NCI-H748 (cell line): ENCODE data around the gene GNL3L.
A peak's percentile ranks its signal among the peaks of the same experiment; 100 is the strongest.
"Not testable (repeated sequence)": the region's sequence is repeated elsewhere in the genome, so short reads cannot be mapped to it uniquely, and the experiment has no call there.

ENCODE experiments used
- DNase-seq: peaks from one replicate; lab custom pipeline; 2025; ENCODE audit not compliant: unreplicated experiment; lab: John Stamatoyannopoulos, UW

Gene GNL3L, protein sequence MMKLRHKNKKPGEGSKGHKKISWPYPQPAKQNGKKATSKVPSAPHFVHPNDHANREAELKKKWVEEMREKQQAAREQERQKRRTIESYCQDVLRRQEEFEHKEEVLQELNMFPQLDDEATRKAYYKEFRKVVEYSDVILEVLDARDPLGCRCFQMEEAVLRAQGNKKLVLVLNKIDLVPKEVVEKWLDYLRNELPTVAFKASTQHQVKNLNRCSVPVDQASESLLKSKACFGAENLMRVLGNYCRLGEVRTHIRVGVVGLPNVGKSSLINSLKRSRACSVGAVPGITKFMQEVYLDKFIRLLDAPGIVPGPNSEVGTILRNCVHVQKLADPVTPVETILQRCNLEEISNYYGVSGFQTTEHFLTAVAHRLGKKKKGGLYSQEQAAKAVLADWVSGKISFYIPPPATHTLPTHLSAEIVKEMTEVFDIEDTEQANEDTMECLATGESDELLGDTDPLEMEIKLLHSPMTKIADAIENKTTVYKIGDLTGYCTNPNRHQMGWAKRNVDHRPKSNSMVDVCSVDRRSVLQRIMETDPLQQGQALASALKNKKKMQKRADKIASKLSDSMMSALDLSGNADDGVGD

DNA sequence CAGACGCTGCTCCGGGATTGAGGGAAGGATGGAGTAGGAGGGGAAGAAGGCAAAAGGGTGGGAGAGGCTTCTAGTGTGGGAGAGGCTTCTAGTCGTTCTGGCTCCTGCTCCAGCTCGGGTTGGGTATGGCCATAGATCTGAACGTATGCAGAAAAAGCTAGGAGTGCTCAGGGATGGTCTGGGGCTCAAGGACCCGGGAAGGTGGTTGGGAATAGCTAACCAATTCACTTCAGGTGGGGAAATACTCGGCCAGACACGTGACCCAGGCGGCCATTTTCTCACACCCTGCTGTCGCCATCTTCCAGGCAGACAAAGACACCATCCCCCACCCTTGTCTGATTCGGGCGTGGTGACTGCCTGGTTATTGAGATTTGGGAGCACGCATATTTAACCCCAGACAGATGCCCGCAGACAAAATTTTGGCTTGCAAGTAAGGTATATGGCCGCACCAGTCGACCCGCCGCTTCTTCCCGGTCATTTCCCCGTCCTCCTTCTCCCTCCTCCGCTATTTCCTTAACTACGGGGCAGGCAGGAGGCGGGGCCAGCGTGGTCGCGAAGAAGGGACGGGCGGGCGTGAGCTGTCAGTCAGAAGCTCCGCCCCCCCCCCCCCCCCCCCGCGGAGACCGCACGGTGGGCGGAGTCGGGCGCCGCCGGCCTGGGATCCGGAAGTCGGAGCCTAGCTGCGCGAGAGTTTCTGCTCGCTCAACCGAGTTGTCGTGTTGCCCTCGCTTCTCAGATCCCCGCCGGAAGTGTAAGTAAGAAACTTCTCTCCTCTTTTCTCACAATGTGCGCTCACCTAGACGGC lies at the start of gene GNL3L:
Gene GNL3L, plus strand, starts transcription at position 668 of the 805 bp plus-strand sequence. CDS start 2,348 bp downstream, outside the sequence.
- DNase-seq, result peak; percentile 89

DNA sequence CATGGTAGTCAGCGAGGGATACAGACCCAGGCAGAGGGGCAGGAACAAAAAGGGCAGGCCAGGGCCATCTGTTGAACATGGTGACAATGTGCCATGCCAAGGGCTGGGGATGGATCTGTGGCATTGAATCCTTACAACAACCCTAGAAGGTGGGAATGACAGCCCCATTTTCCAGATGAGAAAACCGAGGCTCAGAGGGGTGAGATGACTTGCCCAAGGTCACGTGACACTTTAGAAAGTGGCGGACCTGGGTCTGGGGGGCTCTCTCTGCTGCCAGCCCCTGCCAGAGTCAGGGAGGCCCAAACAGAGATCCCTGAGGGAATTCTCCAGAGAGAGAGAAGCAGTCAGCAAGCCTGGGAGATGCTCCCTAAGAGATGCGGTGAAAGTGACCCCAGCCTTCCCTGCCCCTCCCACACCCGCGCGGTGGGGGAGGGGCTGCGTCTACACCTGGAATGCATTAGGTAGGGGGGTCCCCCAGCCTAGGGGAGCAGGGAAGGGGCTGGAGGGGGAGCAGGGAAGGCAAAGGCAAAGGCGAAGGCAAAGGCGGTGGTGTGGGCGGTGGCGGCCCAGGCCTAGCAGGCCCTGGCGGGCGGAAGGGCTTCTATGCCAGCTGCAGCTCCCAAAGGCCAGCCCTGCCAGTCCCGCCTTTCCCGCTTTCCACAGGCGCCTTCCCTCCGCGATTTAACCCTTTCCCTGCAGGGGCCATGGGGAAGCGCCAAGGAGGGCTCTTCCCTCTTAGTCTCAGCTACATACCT lies 47.0 kb upstream of the GNL3L start:
- DNase-seq, result no peak

DNA sequence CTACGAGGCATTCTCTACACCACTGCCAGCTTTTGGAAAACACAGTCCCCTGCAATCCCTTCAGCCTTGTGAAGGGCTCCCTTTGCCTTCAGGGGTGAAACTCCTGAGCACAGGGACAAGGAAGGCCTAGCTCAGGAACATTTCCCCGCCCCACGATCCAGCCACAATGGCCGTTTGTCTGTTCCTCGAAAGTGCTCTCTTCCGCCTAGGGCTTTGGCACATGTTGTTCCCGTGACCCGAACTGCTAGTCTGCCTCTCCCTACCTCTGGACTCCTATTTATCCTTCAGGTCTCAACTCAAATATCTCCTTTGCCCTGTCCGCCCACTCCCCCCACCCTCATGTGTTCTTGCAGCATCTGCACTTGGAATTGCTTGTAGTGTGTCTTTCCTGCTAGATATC lies 46.1 kb upstream of the GNL3L start:
- no peak for DNase-seq

DNA sequence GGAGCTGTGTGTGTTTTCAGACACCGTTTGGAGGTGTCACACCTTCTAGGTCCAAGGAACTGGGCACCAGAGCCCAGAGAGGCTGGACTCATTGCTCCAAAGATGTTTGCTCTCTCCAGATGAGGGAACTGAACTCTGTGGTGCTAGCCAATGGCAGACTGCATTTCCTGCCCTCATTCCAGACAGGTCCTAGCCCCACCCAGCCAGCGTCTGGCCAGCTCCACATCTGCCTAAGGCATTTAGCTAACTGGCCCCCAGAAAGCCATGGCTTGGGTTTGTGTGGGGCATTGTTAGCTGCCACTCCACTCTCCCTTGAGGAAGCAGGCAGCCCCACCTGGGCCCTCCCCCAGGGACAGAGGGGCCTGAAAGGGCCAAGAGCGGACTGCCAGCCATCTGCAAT lies 45.4 kb upstream of the GNL3L start:
- DNase-seq, result no peak

DNA sequence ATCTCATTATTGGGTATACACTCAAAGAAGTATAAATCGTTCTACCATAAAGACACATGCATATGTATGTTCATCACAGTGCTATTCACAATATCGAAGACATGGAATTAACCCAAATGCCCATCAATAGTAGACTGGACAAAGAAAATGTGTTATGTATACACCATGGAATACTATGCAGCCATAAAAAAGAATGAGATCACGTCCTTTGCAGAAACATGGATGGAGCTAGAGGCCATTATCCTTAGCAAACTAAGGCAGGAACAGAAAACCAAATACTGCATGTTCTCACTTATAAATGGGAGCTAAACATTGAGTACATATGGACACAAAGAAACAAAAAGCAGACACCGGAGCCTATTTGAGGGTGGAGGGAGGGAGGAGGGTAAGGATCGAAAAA lies 40.2 kb upstream of the GNL3L start:
- DNase-seq, result not testable (repeated sequence)

DNA sequence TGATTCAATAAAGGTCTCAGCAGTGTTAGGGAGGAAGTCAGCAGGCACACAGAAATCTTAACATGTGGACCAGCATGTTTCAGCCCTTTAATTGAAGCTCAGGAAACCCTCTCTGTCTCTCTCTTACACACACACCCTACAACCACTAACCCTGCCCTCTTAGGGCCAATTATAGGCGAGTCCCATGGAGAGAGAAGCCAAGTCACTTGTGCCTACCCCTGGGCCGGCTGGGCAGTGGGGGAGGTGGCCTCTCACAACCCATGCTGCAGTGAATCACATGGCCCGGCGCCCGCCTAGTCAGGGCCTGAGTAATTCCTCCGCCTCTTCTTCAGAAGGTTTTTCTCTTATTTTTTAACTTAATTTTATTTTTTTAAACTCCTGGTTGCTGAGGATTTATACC lies 37.7 kb upstream of the GNL3L start:
- no peak for DNase-seq

DNA sequence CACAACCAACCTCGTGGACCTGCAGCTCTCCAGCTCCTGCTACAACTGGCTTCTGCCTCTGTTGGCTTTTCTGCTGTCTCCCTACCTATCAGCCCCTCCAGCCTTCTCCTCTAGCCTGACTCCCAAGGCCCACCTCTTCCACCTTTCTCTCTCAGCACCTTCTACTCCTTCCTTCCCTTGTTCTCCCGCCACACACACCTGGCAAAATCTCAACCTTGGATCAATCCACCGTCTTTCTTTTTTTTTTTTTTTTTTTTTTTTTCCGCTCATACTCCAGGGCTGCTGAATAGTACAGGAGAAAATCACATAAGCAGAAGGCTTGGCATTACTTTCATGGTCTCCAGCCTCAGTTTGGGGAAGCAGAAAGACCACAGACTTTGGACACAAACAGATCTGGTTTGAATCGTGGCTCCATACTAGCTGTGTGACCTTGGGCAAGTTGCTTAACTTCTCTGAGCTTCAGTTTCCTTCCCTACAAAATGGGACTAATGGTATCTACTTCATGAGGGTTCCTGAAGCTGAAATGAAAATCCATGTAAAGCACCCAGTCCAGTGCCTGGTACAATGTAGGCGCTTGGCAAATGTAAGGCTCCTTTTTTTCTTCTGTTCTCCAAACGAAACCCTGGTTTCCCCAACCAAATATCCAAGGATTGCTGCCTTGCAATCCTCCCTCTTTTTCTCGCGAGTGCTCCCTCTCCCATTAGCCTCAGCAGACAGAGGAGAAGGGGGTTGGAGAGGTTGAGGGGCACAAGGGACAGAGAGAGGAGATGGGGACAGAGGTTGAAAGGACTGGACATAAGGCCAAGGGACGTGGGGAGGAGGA lies 35.6 kb upstream of the GNL3L start:
- no peak for DNase-seq

DNA sequence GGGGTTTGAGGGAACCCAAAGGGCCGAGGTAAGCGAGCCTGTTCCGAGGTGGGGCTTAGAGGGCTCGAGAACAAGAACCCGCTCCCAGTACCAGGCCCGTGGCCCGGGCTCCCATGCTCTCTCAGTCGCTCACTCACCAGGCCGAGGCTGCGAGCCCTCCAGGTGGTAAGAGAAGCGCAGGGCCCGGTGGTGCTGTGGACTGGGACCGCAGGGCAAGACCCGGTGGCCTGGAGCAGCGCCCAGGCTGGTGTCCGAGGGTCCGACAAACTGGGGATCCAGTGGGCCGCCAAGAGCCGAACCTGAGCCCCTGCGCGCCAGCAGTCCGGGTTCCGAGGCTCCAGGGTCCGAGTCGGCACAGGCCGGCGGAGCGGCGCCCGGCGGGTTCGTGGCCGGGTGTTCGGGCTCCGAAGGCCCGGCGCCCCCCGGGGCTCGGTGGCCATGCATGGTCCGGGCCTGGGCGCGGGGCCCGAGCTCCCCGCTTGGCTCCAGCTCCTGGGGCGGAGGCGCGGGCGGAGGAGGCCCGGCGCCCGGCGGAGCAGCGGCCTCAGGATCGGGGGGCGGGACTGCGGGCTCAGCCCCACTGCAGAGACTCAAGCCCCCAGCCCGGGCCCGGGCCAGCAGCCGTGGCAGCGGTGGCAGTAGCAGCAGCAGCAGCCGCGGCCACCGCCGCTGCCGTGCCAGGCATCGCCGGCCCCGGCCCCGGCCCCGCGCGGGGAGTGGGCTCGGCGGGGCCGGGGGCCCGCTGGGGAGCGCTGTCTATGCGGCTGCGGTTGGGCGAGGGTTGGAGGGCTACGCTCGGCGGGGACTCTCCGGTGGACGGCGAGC lies 34.8 kb upstream of the GNL3L start:
- peak; percentile 45 for DNase-seq

DNA sequence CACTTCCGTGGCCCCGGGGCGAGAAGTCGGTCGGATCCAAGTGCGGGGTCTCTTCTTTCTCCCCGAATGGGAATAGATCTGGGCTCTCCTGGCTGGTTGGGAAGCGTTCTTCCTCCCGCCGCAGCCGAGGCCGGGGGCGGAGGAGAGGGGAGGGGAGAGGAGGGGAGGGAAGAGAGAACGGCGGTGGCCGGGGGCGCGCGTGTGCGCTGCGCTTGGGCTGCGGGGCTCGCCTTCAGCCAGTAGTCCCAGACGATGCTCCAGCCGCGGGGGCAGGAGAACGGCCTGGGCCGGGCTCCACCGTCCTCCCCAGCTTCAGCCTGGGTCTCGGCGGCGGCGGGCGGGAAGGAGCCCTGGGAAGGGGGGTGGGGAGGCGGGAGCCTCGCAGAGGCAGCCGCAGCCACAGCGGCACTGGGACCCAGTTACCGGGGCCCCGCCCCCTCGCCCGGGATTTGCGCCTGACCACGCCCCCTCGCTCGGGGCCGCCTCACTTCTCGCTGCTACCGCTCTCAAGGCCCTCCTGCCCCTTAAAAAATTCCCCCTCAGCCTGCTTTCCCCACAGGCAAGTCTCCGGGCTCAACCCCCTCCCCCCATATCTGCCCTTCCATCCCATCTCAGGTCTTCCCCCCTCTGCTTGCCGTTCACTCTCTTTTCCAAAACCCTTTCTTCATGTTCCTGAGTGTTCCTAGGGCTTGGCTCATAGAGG lies 34.1 kb upstream of the GNL3L start, which contains the start of gene FGD1:
Gene FGD1, minus strand, starts transcription at position 421 of the 703 bp plus-strand sequence. CDS start 802 bp downstream, outside the sequence.
- DNase-seq, result peak; percentile 81

DNA sequence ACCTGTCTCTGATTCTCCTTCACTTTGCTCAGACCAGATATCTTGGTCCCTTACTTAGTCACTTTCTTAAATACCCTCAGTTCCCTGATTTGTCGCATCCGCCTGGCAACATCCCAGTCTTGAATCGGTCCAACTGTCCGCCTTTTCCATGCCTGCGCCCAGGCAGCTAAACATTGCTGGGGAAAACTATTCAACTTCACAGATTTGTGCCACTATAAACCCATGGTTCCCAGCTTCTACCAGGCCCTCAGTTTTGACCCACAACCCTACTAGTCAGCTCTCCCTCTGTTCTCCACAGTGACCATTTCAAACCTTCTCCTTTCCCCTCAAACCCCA lies 33.5 kb upstream of the GNL3L start:
- no peak for DNase-seq

DNA sequence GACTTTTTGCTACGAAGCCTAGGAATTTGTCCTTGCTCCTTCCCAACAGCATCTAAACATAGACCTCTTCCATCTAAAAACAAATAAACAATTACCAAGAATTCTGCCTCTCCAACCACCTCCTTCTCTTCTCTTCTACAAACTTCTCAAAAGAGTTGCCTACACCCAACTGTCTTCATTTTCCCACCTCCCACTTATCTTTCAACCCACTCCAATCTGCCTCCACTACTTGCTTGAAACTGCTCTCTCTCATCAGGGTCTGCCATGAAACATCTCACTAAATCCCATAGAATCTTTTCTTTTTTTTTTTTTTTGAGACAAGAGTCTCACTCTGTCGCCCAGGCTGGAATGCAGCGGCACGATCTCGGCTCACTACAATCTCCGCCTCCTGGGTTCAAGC lies 33.1 kb upstream of the GNL3L start:
- no peak for DNase-seq

DNA sequence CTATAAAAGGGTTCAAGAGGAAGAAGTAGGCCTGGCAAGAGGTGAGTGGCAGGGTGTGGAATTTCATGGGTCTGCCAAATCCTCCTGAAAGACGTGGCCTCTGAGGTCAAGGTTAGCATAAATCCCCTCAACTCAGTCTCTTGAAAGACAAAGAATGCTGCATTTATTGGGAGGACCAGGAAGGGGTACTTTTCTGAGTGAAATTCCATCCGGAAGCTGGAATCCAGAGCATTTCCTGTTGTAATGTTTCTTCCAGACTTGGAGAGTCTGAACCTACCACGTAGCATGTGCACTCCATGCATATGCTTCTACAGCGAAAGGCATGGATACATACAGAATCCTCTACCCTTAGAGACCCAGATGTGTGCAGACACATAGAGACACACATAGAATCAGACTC lies 20.6 kb upstream of the GNL3L start:
- DNase-seq, result no peak

DNA sequence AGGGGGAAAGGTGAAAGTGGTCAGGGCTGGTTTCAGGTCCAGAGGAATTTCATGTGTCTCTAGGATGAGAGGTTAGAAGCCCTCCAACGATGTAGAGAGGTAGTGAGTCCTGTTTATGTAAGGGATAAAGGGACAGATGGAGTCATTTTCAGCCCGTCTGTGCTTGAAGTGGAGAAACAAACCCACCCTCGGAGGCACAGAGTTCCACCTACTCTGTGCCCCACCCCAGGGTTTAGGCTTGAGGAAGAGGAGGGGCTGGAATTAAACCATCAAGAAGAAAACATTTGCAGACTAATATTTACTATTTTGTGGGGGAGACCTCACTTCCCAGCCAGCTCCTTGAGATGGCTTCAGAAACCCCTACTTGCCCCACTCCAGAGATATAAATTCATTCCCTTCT lies 868 bp upstream of the GNL3L start:
- peak; percentile 64 for DNase-seq

DNA sequence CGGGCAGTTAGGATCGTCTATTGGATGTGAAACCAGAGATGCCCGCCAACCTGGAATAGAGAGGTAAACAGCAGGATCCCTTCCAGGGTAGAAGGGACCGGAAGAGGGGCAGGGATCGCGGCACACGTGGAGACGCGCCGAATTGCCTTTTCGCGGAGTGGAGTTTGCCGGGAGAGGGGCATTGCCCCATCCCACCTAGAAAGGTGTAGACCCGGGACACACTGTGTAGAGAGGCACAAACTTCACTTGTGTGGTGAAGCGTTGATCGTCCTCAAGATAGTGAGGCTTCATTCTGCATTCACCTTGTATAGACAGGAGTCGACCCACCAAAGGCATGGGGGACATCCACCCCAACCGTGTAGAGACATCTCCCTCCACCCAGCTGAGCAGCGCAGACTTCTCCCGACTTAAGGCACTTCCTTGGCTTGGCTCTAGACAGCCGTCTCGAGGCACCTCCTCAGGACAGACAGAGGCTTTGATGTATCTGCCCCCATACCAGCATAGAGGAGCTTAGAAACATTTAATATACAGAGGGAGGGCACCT lies 410 bp downstream of the GNL3L start:
- DNase-seq, result peak; percentile 34

DNA sequence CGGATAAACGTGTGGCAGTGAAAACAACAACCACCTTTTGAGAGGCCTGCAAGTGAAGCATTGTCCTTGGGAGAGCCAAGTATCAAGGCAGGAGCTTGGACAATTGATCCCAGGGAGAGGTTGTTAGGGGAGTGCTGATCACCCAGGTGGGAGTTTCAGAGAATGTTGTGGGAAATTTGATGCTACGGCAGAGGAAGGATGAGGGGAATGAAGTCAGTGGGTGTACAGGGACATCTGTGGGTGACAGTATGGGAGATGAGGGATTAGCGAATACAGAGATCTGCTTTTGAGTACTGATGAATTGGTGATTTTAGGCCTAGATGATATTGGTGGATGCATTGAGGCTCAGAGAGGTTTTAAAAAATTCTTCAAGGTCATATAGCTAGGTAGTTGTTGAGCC lies 4.3 kb downstream of the GNL3L start:
- no peak for DNase-seq

DNA sequence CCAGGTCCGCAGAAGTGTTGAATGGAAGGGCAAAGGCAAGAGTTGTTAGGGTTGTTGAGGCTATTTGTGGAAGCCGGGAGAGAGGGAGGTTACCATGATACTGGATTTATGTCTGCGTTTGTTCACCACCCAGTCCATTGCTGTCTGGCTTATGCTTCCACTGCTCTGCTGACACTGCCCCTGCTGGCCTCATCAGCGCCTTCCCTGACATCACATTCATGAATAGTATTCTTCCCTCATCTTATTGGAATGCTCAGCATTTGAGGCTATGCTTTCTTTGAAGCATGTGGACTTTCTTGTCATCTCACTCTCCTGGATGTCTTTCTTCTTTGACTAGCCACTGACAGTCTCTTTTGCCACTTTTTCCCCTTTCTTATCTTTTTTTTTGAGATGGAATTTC lies 10.3 kb downstream of the GNL3L start:
- DNase-seq, result no peak

DNA sequence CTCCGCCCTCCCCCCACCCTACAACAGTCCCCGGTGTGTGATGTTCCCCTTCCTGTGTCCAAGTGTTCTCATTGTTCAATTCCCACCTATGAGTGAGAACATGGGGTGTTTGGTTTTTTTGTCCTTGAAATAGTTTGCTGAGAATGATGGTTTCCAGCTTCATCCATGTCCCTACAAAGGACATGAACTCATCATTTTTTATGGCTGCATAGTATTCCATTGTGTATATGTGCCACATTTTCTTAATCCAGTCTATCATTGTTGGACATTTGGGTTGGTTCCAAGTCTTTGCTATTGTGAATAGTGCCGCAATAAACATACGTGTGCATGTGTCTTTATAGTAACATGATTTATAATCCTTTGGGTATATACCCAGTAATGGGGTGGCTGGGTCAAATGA lies 12.2 kb downstream of the GNL3L start:
- not testable (repeated sequence) for DNase-seq

DNA sequence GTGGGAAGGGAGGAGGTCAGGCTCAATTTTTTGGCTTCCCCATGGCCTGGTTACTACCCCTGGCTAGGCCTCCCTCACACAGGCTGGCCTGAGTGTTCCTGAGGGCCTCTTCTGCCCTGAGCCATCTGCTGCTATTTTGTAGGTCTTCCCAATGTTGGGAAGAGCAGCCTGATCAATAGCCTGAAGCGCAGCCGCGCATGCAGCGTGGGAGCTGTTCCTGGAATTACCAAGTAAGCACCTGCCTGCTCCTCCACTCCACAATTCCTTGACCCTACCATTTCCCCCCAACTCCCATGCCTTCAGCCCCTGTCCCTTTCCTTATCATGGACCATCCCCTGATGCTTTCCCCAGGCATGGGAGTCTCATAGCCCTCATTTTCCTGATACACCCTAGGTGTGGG lies 20.8 kb downstream of the GNL3L start:
- no peak for DNase-seq

DNA sequence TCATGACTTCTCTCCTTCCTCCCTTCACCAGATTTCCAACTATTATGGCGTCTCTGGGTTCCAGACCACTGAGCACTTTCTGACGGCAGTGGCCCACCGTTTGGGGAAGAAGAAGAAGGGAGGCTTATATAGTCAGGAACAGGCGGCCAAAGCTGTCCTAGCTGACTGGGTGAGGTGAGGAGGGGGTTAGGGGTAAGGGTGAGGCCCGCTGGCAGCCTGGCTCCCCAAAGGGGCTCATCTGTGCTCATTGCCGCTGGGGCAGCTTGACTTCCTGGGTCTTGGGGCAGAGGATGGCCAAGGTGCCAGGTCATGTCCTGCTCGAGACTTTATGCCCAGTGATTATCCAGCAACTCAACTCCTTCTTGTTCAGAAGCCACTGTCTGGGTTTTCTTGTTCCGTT lies 21.8 kb downstream of the GNL3L start:
- no peak for DNase-seq
